Left cardiac atrium (tissue), 4 donors: Measurements from ENCODE around the gene FAM184B. TPM values are rescaled to one million over a fixed set of nuclear protein-coding genes. Genes with fewer than 3 reads are reported as not detected.
"Not testable (repeated sequence)": the region's sequence is repeated elsewhere in the genome, so short reads cannot be mapped to it uniquely, and the experiment has no call there.

ENCODE experiments used
- ATAC-seq, 2 donors: fragments of 200-7000 bp; cut with Tn5 transposase; one replicate each; pipeline ENCODE4 v1.9.1; 2020; ENCODE audit warnings: mild to moderate bottlenecking in 2 of 2, moderate library complexity in 2 of 2
- DNase-seq: peaks from one replicate; pipeline ENCODE4 v3.0.0-alpha.2; 2020
- intact Hi-C, 2 donors: fragments of 100-400 bp; cut with DNase I; formaldehyde crosslinking; loops; one replicate each; pipeline versions ENCODE4 v1.14.1 to v1.15.1; 2022 to 2023
- total RNA-seq, 2 donors: library from RNA; stranded (reverse); fragmentation: NEBNext Ultra II Directional; extraction: Animal tissue kit (Norgen Biotek cat#: 25700); gene quantifications; one replicate each; pipeline ENCODE4 v1.2.1, GENCODE V29; 2021
- donor health status: DM: no; HTN: yes; CAD: no.
- donor health status: DM: no; HTN: yes; CAD: no; lungs with severe emphysema.
- donor health status: DM: yes; HTN: yes; CAD: no.
- donor health status: Dilated cardiomyopathy.

FAM184B gene
- total RNA-seq, 2 donors from 2014 or later = 0.03 TPM; not detected in 1

DNA sequence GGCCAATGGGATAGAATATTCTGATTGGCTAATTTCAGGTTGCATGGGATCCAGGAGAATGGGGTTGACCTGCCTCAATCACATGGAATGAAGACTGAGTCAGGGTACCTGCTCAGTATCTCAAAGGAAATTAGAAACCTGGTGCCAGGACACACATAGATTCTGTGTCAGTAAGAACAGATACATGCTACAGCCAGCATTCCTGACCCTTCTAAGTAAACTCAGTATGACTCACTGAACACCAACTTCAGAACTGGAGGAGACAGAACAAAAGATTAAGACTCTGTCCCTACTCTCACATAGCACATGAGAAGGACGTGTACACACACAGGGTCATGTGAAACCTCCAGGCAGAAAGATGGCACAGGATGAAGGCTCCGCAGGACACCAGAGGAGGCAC lies 54.5 kb downstream of the FAM184B start:
- intact Hi-C loops = no loop called here
- DNase-seq (no peak), ATAC-seq (no peak)

DNA sequence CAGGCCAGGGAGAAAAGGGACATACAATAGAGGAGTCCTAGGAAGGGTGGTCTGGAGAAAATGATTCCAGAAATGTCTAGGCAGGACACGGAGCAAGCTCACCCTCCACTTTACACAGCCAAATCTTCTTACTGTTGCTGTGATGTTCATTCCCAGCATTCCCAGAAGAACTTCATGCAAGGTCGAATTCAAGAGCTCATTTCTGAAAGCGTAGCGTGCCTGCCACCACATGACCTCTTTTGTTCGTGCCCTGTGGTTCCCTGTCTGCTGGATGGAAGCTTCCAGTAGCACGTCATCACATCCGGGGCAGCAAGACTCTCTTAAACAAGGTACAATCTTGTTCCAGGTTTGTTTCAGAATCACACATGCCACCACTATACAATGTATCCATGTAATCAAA lies 57.8 kb downstream of the FAM184B start:
- intact Hi-C loops = no loop called here
- ATAC-seq (no peak), DNase-seq (no peak)

DNA sequence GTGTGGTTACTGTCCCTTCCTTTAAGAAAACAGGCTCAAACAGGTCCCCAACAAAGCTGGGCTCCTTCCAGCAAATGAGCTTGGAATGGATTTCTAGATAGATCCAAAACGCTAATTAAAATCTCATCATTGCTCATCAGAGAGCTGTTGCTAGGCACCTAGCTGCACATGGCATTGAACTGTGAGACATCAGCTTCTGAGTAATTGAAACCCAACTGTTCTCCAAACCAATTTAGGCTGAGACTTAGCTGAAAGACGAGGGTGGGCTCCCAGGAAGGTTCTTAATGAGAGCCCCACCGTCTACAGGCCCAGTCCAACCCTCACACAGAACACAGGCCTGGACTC lies 59.1 kb downstream of the FAM184B start:
- intact Hi-C loops = no loop called here
- no peak for DNase-seq
- no peak for ATAC-seq

DNA sequence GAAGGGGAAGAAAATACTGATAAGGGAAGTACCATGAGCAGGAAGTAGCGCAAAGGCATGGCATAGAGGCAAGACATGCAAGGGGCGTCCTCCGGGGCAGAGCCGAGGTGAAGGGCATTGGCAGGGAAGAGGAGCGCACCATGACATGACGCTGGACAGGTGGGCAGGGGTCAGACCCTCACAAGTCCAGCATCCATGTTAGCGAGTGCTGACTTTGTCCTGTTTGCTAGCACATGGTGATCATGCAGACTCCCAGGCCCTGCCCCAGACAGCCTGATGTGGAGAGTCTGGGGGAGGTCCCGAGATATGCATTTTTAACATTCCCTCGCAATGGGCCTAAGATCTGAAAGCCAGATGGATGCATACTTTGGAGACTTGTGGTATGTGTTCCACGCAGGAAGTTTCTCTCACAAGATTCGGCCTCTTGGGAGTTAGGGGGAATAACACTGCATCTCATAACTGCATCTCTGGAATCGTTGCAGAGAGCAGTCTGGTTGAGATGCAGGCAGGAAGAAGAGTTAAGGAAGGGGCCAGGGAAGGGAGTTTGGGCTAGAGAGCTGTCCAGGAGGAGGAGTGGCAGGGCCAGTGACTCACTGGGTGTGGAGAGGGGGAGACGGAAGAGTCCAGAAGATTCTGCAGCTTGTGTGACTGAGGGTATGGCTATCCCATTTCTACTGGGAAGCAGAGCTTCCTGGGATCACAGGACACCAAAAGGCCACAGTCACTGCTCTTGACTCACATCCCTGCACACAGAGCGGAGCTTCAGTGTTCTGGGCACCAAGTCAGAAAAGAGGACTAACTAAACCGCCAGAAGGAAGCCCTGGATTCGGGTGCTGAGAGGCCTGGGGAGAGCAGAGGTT lies 59.7 kb downstream of the FAM184B start:
- intact Hi-C loops = no loop called here
- no peak for DNase-seq
- peak; percentile 38 to 48 for ATAC-seq

DNA sequence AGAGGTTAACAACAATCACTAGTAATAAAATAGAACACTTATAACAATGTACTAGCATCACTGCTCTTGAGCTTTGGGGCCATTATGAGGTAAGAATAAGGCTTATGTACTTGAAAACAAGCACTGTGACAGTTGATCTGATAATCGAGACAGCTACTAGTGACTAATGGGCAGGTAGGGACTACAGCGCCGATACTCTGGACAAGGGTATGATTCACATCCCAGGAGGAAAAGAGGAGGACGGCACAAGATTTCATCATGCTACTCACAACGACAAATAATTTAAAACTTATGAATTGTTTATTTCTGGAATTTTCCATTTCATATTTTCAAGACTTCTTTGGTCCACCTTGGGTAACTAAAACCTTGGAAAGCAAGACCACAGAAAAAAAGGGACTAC lies 62.3 kb downstream of the FAM184B start:
- ATAC-seq = no peak

DNA sequence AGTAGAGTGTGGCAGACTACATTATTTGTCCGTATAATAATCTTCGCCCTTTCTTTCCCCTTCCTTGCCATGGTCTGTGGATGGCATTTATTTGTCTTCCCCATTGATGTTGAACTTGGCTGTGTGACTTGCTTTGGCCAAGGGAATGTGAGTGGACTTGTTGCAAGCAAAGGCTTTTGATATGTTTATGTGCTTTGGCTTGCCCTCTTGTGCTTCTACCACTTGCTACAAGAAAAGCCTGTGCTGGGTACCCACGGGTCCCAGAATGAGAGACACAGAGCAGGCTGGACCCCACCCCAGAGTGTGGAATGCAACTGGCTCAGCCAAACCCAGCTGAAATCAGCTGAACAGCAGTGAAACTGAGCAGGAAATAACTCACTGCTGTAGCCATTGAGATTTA lies 63.0 kb downstream of the FAM184B start:
- intact Hi-C loops = no loop called here
- DNase-seq (no peak), ATAC-seq (no peak)

More for the DNA sequence above, 62.3 kb downstream of the FAM184B start:
- intact Hi-C loops = no loop called here
- DNase-seq = no peak

DNA sequence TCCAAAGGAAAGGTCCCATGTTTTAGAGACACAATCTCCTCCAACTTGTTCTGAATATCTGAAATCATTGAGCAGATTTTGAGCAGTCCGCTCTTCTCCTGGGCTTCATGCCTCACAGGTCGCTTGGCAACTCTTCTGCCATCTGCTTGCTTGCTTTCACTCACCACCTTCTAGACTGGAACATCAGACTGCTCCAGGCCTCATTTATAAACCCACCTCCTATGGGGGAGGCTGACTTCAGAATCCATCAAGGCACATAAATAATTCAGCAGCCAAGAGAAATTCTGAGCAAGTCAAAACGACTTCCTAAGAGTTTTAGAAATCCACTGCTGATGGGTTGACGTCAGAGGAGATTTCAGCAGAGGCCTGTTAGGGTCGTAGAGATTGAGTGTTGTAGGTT lies 64.1 kb downstream of the FAM184B start:
- intact Hi-C loops = no loop called here
- ATAC-seq (no peak), DNase-seq (no peak)

DNA sequence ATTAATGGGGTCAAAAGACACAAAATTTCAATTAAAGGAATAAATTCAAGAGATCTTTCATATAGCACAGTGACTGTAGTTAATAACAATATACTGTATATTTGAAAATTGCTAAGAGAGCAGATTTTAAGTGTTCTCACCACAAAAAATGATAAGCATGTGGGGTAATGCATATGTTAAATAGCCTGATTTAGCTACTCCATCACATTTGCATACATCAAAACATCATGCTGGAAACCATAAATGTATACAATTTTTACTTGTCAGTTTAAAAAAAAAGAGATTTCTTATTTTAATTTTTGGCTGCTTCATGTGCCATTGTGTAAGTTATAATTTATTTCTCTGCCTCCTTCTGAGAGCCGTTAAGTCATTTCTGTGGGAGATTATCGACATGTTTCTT lies 65.9 kb downstream of the FAM184B start:
- DNase-seq (no peak), ATAC-seq (no peak)
- intact Hi-C loops = no loop called here

DNA sequence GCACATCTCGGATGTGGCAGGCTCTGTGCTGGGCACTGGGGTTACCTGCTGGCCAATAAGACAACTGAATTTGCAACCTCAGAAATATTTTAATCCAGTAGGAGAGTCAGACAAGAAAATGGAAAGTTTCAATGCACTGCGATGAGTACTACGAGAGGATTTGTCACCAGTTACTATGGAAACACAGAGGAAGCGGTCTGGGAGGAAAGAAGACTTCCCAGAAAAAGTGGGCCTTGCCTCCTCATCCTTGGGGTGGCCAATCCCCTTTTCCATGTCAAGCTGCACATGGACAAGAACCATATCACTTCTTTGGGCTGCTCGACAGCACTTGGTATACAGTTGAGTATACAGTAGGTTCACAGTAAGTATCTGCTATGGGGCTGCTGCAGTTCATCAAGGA lies 67.6 kb downstream of the FAM184B start:
- DNase-seq = no peak
- ATAC-seq = no peak
- intact Hi-C loops = no loop called here

DNA sequence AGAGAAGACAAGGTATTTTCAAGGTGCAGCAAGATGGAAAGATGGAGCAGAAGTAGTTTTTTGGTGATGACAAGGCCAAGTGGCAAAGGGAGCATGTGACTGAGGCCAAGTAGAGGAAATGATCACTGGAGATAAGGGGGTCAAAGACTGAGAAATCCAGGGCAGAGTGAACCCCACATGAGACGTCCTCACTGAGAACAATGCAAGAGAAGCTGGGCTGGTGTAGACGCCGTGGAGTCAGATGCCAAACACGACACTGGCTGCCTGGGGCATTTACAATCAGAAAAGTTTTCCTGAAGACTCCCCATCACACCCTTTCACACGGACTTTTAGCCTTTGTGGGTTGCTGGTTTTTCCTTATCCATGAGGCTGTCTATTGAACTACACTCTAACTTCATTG lies 69.3 kb downstream of the FAM184B start:
- intact Hi-C loops = no loop called here
- ATAC-seq = no peak
- no peak for DNase-seq

DNA sequence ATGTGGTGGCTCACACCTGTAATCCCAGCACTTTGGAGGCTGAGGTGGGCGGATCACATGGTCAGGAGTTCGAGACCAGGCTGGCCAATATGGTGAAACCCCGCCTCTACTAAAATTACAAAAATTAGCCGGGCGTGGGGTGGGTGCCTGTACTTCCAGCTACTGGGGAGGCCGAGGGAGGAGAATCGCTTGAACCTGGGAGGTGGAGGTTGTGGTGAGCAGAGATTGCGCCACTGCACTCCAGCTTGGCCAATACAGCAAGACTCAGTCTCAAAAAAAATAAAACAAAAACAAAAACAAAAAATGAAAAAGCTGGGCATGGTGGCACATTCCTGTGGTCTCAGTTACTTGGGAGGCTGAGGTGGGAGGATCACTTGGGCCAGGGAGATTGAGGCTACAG lies 70.2 kb downstream of the FAM184B start:
- ATAC-seq, DNase-seq, intact Hi-C loops: not testable (repeated sequence)

DNA sequence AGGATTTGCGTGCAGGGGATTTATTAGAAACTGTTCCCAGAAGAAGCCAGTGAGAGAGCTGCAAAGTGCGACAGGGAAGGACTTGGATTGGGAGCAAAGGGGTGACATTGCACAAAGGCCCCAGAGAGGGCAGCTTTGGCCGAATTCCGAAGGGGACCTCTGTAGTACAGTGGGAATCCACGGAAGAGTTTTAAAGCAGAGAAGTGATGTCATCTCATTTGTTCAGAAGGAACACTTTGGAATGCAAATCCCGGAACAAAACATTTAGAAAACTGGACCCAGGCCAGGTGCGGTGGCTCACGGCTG lies 71.7 kb downstream of the FAM184B start:
- ATAC-seq = no peak
- intact Hi-C loops = no loop called here

DNA sequence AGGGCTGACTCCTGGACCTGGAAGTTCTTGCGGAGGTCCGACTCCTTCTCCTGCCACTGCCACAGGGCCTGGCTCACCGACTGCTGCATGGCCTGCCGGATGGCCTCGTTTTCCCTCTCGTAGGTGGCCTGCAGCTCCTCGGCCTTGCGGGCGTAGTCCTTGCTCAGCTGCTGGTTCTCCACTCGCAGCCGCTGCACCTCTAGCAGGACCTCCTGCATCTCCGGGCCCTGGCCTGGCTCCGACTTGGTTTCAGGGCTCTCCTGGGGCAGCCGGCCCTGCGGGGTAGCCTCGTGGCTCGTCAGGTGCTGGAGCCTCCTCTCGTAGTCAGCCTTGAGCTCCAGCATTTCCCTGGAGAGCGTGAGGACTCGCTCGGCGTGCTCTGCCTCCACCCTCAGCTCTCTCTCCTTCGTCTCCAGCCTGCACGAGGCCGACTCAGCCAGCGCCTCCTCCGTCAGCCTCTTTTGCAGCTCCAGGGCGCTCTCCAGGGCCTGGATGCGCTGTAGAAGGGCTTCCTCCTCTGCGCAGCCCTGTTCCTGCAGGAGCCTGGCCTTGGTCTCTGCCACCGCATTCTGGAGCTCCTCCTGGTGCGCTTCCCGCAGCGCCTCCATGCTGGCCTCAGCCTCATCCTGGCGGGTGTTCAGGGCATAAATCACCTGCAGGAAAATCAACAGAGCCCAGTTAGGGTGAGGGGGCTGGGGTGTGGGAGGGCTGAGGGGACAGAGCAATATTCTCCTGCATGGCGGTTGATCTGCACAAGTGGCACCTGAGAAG lies 72.2 kb downstream of the FAM184B start:
- no peak for ATAC-seq
- no peak for DNase-seq
- intact Hi-C loops = no loop called here

More for the DNA sequence above, 71.7 kb downstream of the FAM184B start:
- DNase-seq = no peak

DNA sequence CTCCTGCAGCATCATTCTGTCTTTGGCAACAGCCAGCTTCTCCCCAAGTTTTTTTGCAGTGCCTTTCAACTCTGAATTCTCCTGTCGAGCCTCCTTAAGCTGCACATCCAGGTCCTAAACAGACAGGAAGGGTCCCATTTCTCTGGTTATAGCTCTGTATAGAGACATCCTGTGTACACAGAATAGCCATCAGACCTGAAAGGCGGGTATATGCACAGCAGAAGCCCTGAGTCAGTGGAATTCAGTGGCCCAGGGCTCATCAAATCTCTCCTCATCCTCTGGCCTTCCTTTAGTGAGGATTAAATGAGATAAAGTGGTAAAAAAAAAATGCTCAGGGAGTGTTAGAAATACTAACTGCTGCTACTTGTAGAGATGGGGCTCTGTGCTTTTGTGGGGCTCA lies 73.8 kb downstream of the FAM184B start:
- intact Hi-C loops = no loop called here
- DNase-seq (no peak), ATAC-seq (no peak)

DNA sequence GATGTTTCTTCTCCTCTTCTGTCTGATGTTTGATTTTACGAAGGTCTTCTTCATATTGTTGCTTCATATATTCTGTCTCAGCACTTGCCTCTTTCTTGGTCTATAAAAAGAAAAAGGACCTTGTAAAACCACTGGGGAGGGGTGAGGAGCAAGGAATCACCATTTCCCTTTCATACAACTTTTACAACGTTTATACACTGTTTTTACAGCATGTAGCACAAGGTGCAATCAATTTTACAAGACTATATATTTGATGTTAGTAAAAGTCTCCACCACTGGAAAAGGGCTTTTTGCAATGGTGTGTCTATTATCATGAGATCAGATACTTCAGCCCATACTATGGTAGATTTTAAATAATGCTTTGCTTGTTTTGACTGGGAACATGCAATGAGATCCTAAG lies 76.3 kb downstream of the FAM184B start:
- DNase-seq (no peak), ATAC-seq (no peak)
- intact Hi-C loops = no loop called here

DNA sequence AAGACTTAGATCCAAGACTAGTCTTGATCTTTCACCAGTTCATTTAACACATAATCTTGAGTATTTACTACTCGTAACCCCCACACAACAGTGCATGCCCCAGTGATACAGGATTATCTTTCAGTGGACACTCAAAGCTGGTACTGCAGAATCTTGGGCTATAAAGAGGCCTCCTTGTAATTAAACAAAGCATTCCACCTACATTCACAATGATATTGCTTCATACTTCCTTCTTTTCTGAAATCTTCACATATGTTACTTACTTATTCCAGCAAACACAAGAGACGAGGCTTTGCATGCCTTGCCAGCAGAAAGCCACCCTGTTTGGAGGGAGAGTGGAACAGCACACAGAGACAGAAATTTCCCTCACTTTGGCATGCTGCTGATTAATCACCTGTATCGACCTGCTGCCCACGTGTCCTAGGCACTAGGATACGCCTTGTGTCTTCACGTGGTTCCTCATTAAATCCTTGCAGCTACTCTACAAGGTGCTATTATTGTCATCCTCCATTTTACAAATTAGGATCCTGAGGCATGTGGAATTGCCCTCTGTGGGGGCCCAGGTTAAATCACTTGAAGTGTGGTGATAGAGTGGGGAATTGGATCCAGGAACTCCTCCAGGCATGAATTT lies 77.3 kb downstream of the FAM184B start:
- DNase-seq (no peak), ATAC-seq (no peak)
- intact Hi-C loops = no loop called here

DNA sequence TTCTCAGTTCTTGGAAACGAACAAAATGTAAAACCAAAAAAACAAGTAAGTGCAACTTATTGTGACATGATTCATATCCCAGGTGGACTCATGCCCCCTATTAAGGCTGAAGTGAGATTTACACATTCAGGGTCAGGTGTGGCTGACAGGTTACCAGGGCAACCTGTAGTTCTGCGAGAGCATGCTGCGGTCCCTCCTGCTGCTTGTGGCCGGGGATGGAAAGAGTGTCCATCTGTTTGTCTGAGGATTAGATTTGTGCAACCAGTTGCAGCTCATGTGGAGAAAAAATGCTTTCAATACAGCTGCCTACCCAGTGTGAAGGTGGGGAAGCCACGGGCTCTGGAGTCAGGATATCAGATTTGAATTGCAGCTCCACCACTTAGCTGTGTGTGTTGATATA lies 78.8 kb downstream of the FAM184B start:
- DNase-seq (no peak), ATAC-seq (no peak)
- intact Hi-C loops = no loop called here

DNA sequence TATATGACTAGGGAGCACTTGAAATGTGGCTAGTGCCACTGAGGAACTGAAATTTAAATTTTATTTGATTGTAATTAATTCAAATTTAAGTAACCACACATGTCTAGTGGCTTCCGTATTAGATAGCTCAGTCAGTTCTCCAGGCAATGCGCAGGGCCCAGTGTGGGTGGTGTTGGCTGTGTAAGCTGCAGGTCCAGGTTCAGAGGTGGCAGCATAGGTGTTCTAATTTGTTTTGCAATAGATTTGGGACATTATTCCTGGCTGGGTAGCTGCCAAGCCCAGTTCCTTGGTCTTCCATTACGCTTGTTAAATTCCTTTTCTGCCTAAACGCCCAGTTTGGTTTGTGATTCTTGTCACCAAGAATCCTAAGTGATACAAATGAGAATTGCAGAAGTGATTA lies 79.5 kb downstream of the FAM184B start:
- DNase-seq (no peak), ATAC-seq (no peak)
- intact Hi-C loops = no loop called here

DNA sequence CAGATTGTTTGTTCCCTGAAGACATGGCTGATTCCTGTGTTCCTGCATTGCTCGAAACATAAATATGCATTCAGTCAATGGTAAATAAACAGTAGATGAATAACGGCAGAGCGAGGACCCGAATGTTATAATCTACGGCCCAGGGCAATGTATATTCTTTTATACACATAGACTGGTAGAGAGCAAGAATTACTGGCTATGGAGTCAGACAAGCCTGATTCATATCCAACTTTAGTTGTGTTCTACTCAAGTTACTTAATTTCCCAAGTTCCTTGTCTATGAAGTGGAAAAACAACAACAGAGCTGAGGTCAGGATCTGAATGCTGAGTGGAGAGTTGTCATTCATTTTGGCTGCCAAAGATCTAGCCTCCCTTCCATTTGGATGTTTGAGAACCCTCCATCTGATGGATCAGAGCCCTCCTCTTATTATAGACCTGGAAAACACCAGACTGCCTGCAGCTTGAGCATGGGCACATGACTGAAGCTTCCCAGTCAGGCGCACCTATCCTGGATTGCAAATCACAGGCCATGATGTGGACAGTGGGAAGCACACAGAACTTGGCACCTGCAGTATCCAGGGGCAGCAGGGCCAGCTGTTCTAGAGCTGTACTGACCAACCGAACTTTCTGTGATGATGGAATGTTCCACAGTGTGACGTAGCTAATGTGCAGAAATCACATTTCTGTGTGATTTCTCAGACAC lies 80.1 kb downstream of the FAM184B start:
- intact Hi-C loops = no loop called here
- DNase-seq = no peak
- no peak for ATAC-seq

DNA sequence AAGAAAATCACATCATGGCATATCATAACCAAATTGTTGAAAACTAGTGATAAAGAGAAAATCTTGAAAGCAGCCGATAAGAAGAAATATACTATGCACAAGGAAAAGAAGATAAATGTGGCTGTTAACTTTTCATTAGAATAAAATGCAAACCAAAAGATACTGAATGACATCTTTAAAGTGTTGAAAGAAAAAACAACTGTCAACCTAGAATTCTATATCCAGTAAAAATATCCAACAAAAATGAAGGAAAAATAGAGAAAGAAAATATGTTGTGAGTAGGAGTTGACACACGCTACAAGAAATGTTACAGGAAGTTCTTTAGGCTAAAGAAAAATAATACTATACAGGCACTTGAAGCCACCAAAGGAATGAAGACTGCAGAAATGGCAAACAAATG lies 82.0 kb downstream of the FAM184B start:
- intact Hi-C loops = no loop called here
- ATAC-seq (no peak), DNase-seq (no peak)
